Measurements from ENCODE around the gene PPM1N.
A peak's percentile ranks its signal among the peaks of the same experiment; 100 is the strongest.

PPM1N gene

GRCh38 chr19:45451850-45452387 lies 46.3 kb upstream of the PPM1N start:
- Histone ChIP-seq H2AFZ (peak overlapping the region; percentile 86), H3K4me1 (peaks cover 25% of the 10 kb centered on the region), H3K79me2 (no peaks in the 10 kb centered on the region), H3K9me3 (ENCODE audit: control insufficient read depth, low read length) (no peaks in the 10 kb centered on the region), H3K4me3 (ENCODE audit: low read depth, low read length) (no peak overlapping the region), H3K4me2 (ENCODE audit: low read length) (no peak overlapping the region), H3K27me3 (ENCODE audit: control insufficient read depth, insufficient read depth, low read length) (no peaks in the 10 kb centered on the region), H3K36me3 (ENCODE audit: control insufficient read depth, insufficient read depth, low read length) (no peaks in the 10 kb centered on the region), H3K9ac (no peak overlapping the region), H3K27ac (peak overlapping the region; percentile 99)
- no peak for TF ChIP-seq CTCF (IDR thresholded peaks at IDR 0.05)

GRCh38 chr19:45455707-45456499 lies 42.3 kb upstream of the PPM1N start:
- no peaks in the 10 kb centered on the region for H3K9me3 ChIP-seq (ENCODE audit: control insufficient read depth, low read length)
- peaks cover 18% of the 10 kb centered on the region for H3K4me1 ChIP-seq
- H3K36me3 ChIP-seq (ENCODE audit: control insufficient read depth, insufficient read depth, low read length): no peaks in the 10 kb centered on the region
- peak overlapping the region; percentile 75 for H3K27ac ChIP-seq
- peak overlapping the region; percentile 50 for H3K4me2 ChIP-seq (ENCODE audit: low read length)
- H3K79me2 ChIP-seq: no peaks in the 10 kb centered on the region
- no peaks in the 10 kb centered on the region for H3K27me3 ChIP-seq (ENCODE audit: control insufficient read depth, insufficient read depth, low read length)
- H3K9ac ChIP-seq: no peak overlapping the region
- H3K4me3 ChIP-seq (ENCODE audit: low read depth, low read length): no peak overlapping the region
- no peak for TF ChIP-seq CTCF (IDR thresholded peaks at IDR 0.05)
- peak overlapping the region; percentile 61 for H2AFZ ChIP-seq

- TF ChIP-seq CTCF (IDR thresholded peaks at IDR 0.05): no peak
- Histone ChIP-seq H3K79me2 (no peaks in the 10 kb centered on the region), H3K9ac (no peak overlapping the region), H3K27ac (peak overlapping the region; percentile 75), H3K36me3 (ENCODE audit: control insufficient read depth, insufficient read depth, low read length) (no peaks in the 10 kb centered on the region), H3K4me2 (ENCODE audit: low read length) (no peak overlapping the region), H3K4me3 (ENCODE audit: low read depth, low read length) (no peak overlapping the region), H2AFZ (peak overlapping the region; percentile 61), H3K27me3 (ENCODE audit: control insufficient read depth, insufficient read depth, low read length) (no peaks in the 10 kb centered on the region), H3K9me3 (ENCODE audit: control insufficient read depth, low read length) (no peaks in the 10 kb centered on the region), H3K4me1 (peaks cover 15% of the 10 kb centered on the region)
Measured at GRCh38 chr19:45456500-45456815, 41.8 kb upstream of the PPM1N start.

- Histone ChIP-seq H3K9me3 (ENCODE audit: control insufficient read depth, low read length) (no peaks in the 10 kb centered on the region), H3K27ac (no peak overlapping the region), H3K4me3 (ENCODE audit: low read depth, low read length) (no peak overlapping the region), H3K79me2 (no peaks in the 10 kb centered on the region), H3K27me3 (ENCODE audit: control insufficient read depth, insufficient read depth, low read length) (no peaks in the 10 kb centered on the region), H2AFZ (no peak overlapping the region), H3K4me2 (ENCODE audit: low read length) (no peak overlapping the region), H3K36me3 (ENCODE audit: control insufficient read depth, insufficient read depth, low read length) (no peaks in the 10 kb centered on the region), H3K4me1 (peaks cover 13% of the 10 kb centered on the region), H3K9ac (no peak overlapping the region)
- no peak for TF ChIP-seq CTCF (IDR thresholded peaks at IDR 0.05)
Measured at GRCh38 chr19:45457776-45458175, 40.5 kb upstream of the PPM1N start.

Data from parathyroid adenoma (tissue), 2 donors.